Umbilical cord (tissue), 1 donor: ENCODE data around the gene CYREN. TPM values are rescaled to one million over a fixed set of nuclear protein-coding genes. Genes with fewer than 3 reads are reported as not detected.

Source experiments
- total RNA-seq: library from RNA; depleted of rRNA; stranded (reverse); fragments of >200 nt; gene quantifications from one replicate; pipeline ENCODE4 v1.2.3, GENCODE V29; 2014; ENCODE audit warnings: low replicate concordance; ENCODE audit not compliant: insufficient read depth

The CYREN gene
- total RNA-seq, 1 donor from 2014 or later: 39.5 TPM

Other genes with a start within 250 kb of the CYREN start
- 16.9 TPM for gene AGBL3, start 184.2 kb downstream of the CYREN start, total RNA-seq
- gene TMEM140, start 22.6 kb downstream of the CYREN start, total RNA-seq: 3.1 TPM
- gene WDR91, start 40.8 kb upstream of the CYREN start, total RNA-seq: 50.1 TPM
- not detected for gene STRA8, start 63.1 kb upstream of the CYREN start, total RNA-seq